CD14-positive monocyte (primary cell): ENCODE measurements around the gene MYRFL. TPM values are rescaled to one million over a fixed set of nuclear protein-coding genes. Genes with fewer than 3 reads are reported as not detected.
A peak's percentile ranks its signal among the peaks of the same experiment; 100 is the strongest.

Source experiments
- DNase-seq, 3 donors: peaks; one replicate each; pipeline ENCODE4 v3.0.0-alpha.2; 2011 to 2022
- H2AFZ ChIP-seq: 2 replicates; pipeline ENCODE4 v1.6.0; 2012; ENCODE audit warnings: mild to moderate bottlenecking, low read depth, low read length, inconsistent platforms; ENCODE audit not compliant: insufficient read depth, poor library complexity, severe bottlenecking
- H3K27ac ChIP-seq, 2 donors: 1 replicate in 1 of 2; 2 replicates in 1 of 2; pipeline ENCODE4 v1.5.1; 2012 to 2013; ENCODE audit warnings: low read length in 2 of 2, control low read depth in 1 of 2, inconsistent platforms in 1 of 2, low read depth in 1 of 2, mild to moderate bottlenecking in 1 of 2
- H3K27me3 ChIP-seq, 2 donors: one replicate each; pipeline versions ENCODE4 v1.6.0 to v1.6.1; 2011 to 2013; ENCODE audit warnings: low read length in 2 of 2; ENCODE audit not compliant: control insufficient read depth in 2 of 2, insufficient read depth in 2 of 2
- H3K36me3 ChIP-seq, 2 donors: replicated peaks in 1 of 2; 1 replicate in 1 of 2; 2 replicates in 1 of 2; pipeline versions ENCODE4 v1.5.1 to v1.6.1; 2012 to 2013; ENCODE audit warnings: low read length in 2 of 2, control low read depth in 1 of 2, inconsistent platforms in 1 of 2, mild to moderate bottlenecking in 1 of 2; ENCODE audit not compliant: insufficient read depth in 2 of 2, control insufficient read depth in 1 of 2
- H3K4me1 ChIP-seq, 2 donors: 1 replicate in 1 of 2; 2 replicates in 1 of 2; pipeline versions ENCODE4 v1.5.1 to v1.6.1; 2012 to 2013; ENCODE audit warnings: low read length in 2 of 2, control low read depth in 1 of 2, inconsistent platforms in 1 of 2, mild to moderate bottlenecking in 1 of 2, moderate library complexity in 1 of 2; ENCODE audit not compliant: insufficient read depth in 2 of 2, control insufficient read depth in 1 of 2
- H3K4me2 ChIP-seq: replicated peaks from 2 replicates; pipeline ENCODE3; 2012; ENCODE audit warnings: low read length, moderate library complexity, mild to moderate bottlenecking; ENCODE audit not compliant: poor library complexity, severe bottlenecking; ENCODE audit errors: extremely low read depth
- H3K4me3 ChIP-seq, 3 experiments: fragments of 200-600 bp in 1 of 3; sonication (generic) in 1 of 3; replicated peaks in 1 of 3; 1 replicate in 2 of 3; 2 replicates in 1 of 3; pipeline ENCODE4 v1.5.1; 2011 to 2013; ENCODE audit warnings: low read length in 3 of 3, mild to moderate bottlenecking in 3 of 3, control low read depth in 2 of 3, low read depth in 2 of 3, inconsistent platforms in 1 of 3, moderate library complexity in 1 of 3
- H3K79me2 ChIP-seq: 2 replicates; pipeline ENCODE4 v1.6.0; 2012; ENCODE audit warnings: mild to moderate bottlenecking, control low read depth, inconsistent platforms, low read length, moderate library complexity; ENCODE audit not compliant: insufficient read depth
- H3K9ac ChIP-seq: 2 replicates; pipeline ENCODE4 v1.6.0; 2017; ENCODE audit warnings: low read length, mild to moderate bottlenecking; ENCODE audit not compliant: insufficient read depth, poor library complexity, severe bottlenecking
- H3K9me3 ChIP-seq, 2 donors: replicated peaks in 1 of 2; 1 replicate in 1 of 2; 2 replicates in 1 of 2; pipeline versions ENCODE4 v1.5.1 to v1.6.1; 2012 to 2013; ENCODE audit warnings: low read length in 2 of 2, control low read depth in 1 of 2; ENCODE audit not compliant: control insufficient read depth in 1 of 2, insufficient read depth in 1 of 2
- H4K20me1 ChIP-seq: 2 replicates; pipeline ENCODE4 v1.6.0; 2012; ENCODE audit warnings: mild to moderate bottlenecking, low read length, control low read depth, moderate library complexity; ENCODE audit not compliant: insufficient read depth
- H3K27ac Mint-ChIP-seq, 7 donors: one replicate each; pipeline ENCODE4 v1.8.0; 2020; ENCODE audit warnings: mild to moderate bottlenecking in 7 of 7, mixed read lengths in 7 of 7, moderate library complexity in 6 of 7, inconsistent platforms in 2 of 7
- H3K27me3 Mint-ChIP-seq, 3 donors: one replicate each; pipeline ENCODE4 v1.8.0; 2021 to 2022; ENCODE audit warnings: low read depth in 3 of 3, mild to moderate bottlenecking in 3 of 3, mixed read lengths in 3 of 3, moderate library complexity in 3 of 3, inconsistent platforms in 1 of 3
- H3K36me3 Mint-ChIP-seq, 2 donors: one replicate each; pipeline ENCODE4 v1.8.0; 2020; ENCODE audit warnings: mixed read lengths in 2 of 2, inconsistent platforms in 1 of 2, mild to moderate bottlenecking in 1 of 2
- H3K4me1 Mint-ChIP-seq: one replicate; pipeline ENCODE4 v1.8.0; 2020; ENCODE audit warnings: mild to moderate bottlenecking, mixed read lengths
- H3K4me3 Mint-ChIP-seq, 2 donors: one replicate each; pipeline ENCODE4 v1.8.0; 2020; ENCODE audit warnings: mild to moderate bottlenecking in 2 of 2, mixed read lengths in 2 of 2, moderate library complexity in 1 of 2
- H3K9me3 Mint-ChIP-seq, 7 donors: one replicate each; pipeline ENCODE4 v1.8.0; 2020 to 2022; ENCODE audit warnings: mixed read lengths in 7 of 7, mild to moderate bottlenecking in 6 of 7, moderate library complexity in 6 of 7, inconsistent platforms in 2 of 7
- CTCF ChIP-seq: fragments of 200-600 bp; IDR thresholded peaks from one replicate; pipeline ENCODE4 v1.8.0; 2022; ENCODE audit warnings: antibody characterized with exemption, mild to moderate bottlenecking
- WGBS: methylation state at CpG from one replicate; pipeline ENCODE4 v1.1.5; 2013; ENCODE audit warnings: missing lambda C conversion rate; ENCODE audit not compliant: insufficient coverage; 5-methylcytosine and 5-hydroxymethylcytosine counted together
- intact Hi-C, 2 donors: fragments of 100-400 bp; cut with micrococcal nuclease; formaldehyde crosslinking; loops; one replicate each; pipeline versions ENCODE4 v1.15.0 to v1.15.1; 2023
- polyA plus RNA-seq, 3 donors: library from polyadenylated mRNA; depleted of rRNA in 1 of 3; unstranded in 2 of 3; stranded (reverse) in 1 of 3; fragments of 300-500 nt in 2 of 3; fragments of >200 nt in 1 of 3; fragmentation: Illumina TruSeq in 2 of 3; gene quantifications; 1 replicate in 2 of 3; 2 replicates in 1 of 3; pipeline ENCODE4 v1.2.3, GENCODE V29; 2012 to 2021

The MYRFL gene
- polyA plus RNA-seq, 3 donors, result not detected

DNA sequence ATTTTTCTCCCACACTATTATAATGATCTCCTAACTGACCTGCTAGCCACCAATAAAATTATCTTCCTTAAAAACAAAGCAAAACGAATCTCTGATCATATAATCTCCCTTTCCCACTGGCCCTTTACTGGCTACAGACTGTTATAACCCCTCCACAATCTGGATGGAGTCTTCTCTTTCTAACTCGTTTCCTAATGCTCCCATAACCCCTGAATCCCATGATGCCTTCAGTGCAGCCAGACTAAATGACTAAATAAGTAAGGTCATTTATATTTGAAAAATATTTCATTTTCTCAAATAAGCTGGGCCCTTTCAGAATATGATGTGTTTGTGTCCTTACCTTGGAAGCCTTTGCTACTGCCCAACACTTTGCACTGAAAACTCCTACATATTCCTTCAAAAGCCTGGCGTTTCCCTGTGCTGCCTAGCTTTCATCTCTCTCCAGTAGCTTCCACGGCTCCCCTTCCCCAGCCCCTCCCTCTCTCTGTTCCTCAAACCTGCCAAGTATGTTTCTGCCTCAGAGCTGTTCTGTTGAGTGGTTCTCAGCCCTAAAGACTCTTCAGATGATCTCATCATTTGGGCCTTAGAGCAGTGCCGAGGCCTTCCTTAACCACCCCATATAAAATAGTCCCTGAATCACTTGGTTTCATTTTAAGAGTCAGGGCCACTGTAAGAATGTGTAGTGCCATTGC is 91.7 kb downstream of the MYRFL start:
- Histone ChIP-seq H3K27me3 (no peaks in the 10 kb centered on the region), H4K20me1 (no peaks in the 10 kb centered on the region), H3K27ac (peak overlapping the region in 1 of 2 donors; percentile 35), H3K36me3 (no peaks in the 10 kb centered on the region), H2AFZ (no peak overlapping the region), H3K9me3 (no peaks in the 10 kb centered on the region), H3K79me2 (no peaks in the 10 kb centered on the region), H3K4me3 (no peak overlapping the region), H3K4me2 (no peak overlapping the region), H3K9ac (no peak overlapping the region), H3K4me1 (peaks cover 18 to 28% of the 10 kb centered on the region in 2 donors)
- peak in 1 of 3 donors; percentile 8 for DNase-seq
- no peak for TF ChIP-seq CTCF
- no peaks in the 10 kb centered on the region for H3K36me3 Mint-ChIP-seq
- no peak overlapping the region for H3K4me3 Mint-ChIP-seq
- intact Hi-C loops, result no loop called here
- H3K27ac Mint-ChIP-seq, result peak overlapping the region in 1 of 7 donors; percentile 55
- no peaks in the 10 kb centered on the region for H3K27me3 Mint-ChIP-seq
- peaks cover 33% of the 10 kb centered on the region for H3K4me1 Mint-ChIP-seq
- peaks cover 0 to 5% (median 2%) of the 10 kb centered on the region in 7 donors for H3K9me3 Mint-ChIP-seq
- WGBS, result 44% methylated on average over 3 of the region's 5 CpGs

- H3K4me1 ChIP-seq, result peaks cover 14 to 17% of the 10 kb centered on the region in 2 donors
- intact Hi-C loops, result no loop called here
- no peak for TF ChIP-seq CTCF
- DNase-seq, result no peak
- H3K9me3 ChIP-seq, result no peaks in the 10 kb centered on the region
- H3K9ac ChIP-seq, result no peak overlapping the region
- WGBS, result no CpG with 5 or more reads among the region's 2 CpGs
- no peaks in the 10 kb centered on the region for H3K27me3 Mint-ChIP-seq
- no peaks in the 10 kb centered on the region for H4K20me1 ChIP-seq
- no peak overlapping the region for H3K27ac Mint-ChIP-seq
- no peaks in the 10 kb centered on the region for H3K36me3 ChIP-seq
- H2AFZ ChIP-seq, result no peak overlapping the region
- H3K79me2 ChIP-seq, result no peaks in the 10 kb centered on the region
- peaks cover 0 to 5% (median 2%) of the 10 kb centered on the region in 7 donors for H3K9me3 Mint-ChIP-seq
- no peak overlapping the region for H3K4me2 ChIP-seq
- peaks cover 22% of the 10 kb centered on the region for H3K4me1 Mint-ChIP-seq
- no peak overlapping the region for H3K4me3 Mint-ChIP-seq
- no peaks in the 10 kb centered on the region for H3K36me3 Mint-ChIP-seq
- H3K27ac ChIP-seq, result no peak overlapping the region
- no peak overlapping the region for H3K4me3 ChIP-seq
- H3K27me3 ChIP-seq, result no peaks in the 10 kb centered on the region
These were observed 93.3 kb downstream of the MYRFL start for GRCh38 chr12:69918287-69918686.
